CD14-positive monocyte (primary cell): ENCODE data around the gene SYNM. TPM values are rescaled to one million over a fixed set of nuclear protein-coding genes. Genes with fewer than 3 reads are reported as not detected.

ENCODE experiments used
- DNase-seq, 3 donors: peaks; one replicate each; pipeline ENCODE4 v3.0.0-alpha.2; 2011 to 2022
- H2AFZ ChIP-seq: 2 replicates; pipeline ENCODE4 v1.6.0; 2012; ENCODE audit warnings: mild to moderate bottlenecking, low read depth, low read length, inconsistent platforms; ENCODE audit not compliant: insufficient read depth, poor library complexity, severe bottlenecking
- H3K27ac ChIP-seq, 2 donors: 1 replicate in 1 of 2; 2 replicates in 1 of 2; pipeline ENCODE4 v1.5.1; 2012 to 2013; ENCODE audit warnings: low read length in 2 of 2, control low read depth in 1 of 2, inconsistent platforms in 1 of 2, low read depth in 1 of 2, mild to moderate bottlenecking in 1 of 2
- H3K27me3 ChIP-seq, 2 donors: one replicate each; pipeline versions ENCODE4 v1.6.0 to v1.6.1; 2011 to 2013; ENCODE audit warnings: low read length in 2 of 2; ENCODE audit not compliant: control insufficient read depth in 2 of 2, insufficient read depth in 2 of 2
- H3K36me3 ChIP-seq, 2 donors: replicated peaks in 1 of 2; 1 replicate in 1 of 2; 2 replicates in 1 of 2; pipeline versions ENCODE4 v1.5.1 to v1.6.1; 2012 to 2013; ENCODE audit warnings: low read length in 2 of 2, control low read depth in 1 of 2, inconsistent platforms in 1 of 2, mild to moderate bottlenecking in 1 of 2; ENCODE audit not compliant: insufficient read depth in 2 of 2, control insufficient read depth in 1 of 2
- H3K4me1 ChIP-seq, 2 donors: 1 replicate in 1 of 2; 2 replicates in 1 of 2; pipeline versions ENCODE4 v1.5.1 to v1.6.1; 2012 to 2013; ENCODE audit warnings: low read length in 2 of 2, control low read depth in 1 of 2, inconsistent platforms in 1 of 2, mild to moderate bottlenecking in 1 of 2, moderate library complexity in 1 of 2; ENCODE audit not compliant: insufficient read depth in 2 of 2, control insufficient read depth in 1 of 2
- H3K4me2 ChIP-seq: replicated peaks from 2 replicates; pipeline ENCODE3; 2012; ENCODE audit warnings: low read length, moderate library complexity, mild to moderate bottlenecking; ENCODE audit not compliant: poor library complexity, severe bottlenecking; ENCODE audit errors: extremely low read depth
- H3K4me3 ChIP-seq, 3 experiments: fragments of 200-600 bp in 1 of 3; sonication (generic) in 1 of 3; replicated peaks in 1 of 3; 1 replicate in 2 of 3; 2 replicates in 1 of 3; pipeline ENCODE4 v1.5.1; 2011 to 2013; ENCODE audit warnings: low read length in 3 of 3, mild to moderate bottlenecking in 3 of 3, control low read depth in 2 of 3, low read depth in 2 of 3, inconsistent platforms in 1 of 3, moderate library complexity in 1 of 3
- H3K79me2 ChIP-seq: 2 replicates; pipeline ENCODE4 v1.6.0; 2012; ENCODE audit warnings: mild to moderate bottlenecking, control low read depth, inconsistent platforms, low read length, moderate library complexity; ENCODE audit not compliant: insufficient read depth
- H3K9ac ChIP-seq: 2 replicates; pipeline ENCODE4 v1.6.0; 2017; ENCODE audit warnings: low read length, mild to moderate bottlenecking; ENCODE audit not compliant: insufficient read depth, poor library complexity, severe bottlenecking
- H3K9me3 ChIP-seq, 2 donors: replicated peaks in 1 of 2; 1 replicate in 1 of 2; 2 replicates in 1 of 2; pipeline versions ENCODE4 v1.5.1 to v1.6.1; 2012 to 2013; ENCODE audit warnings: low read length in 2 of 2, control low read depth in 1 of 2; ENCODE audit not compliant: control insufficient read depth in 1 of 2, insufficient read depth in 1 of 2
- H4K20me1 ChIP-seq: 2 replicates; pipeline ENCODE4 v1.6.0; 2012; ENCODE audit warnings: mild to moderate bottlenecking, low read length, control low read depth, moderate library complexity; ENCODE audit not compliant: insufficient read depth
- H3K27ac Mint-ChIP-seq, 7 donors: one replicate each; pipeline ENCODE4 v1.8.0; 2020; ENCODE audit warnings: mild to moderate bottlenecking in 7 of 7, mixed read lengths in 7 of 7, moderate library complexity in 6 of 7, inconsistent platforms in 2 of 7
- H3K27me3 Mint-ChIP-seq, 3 donors: one replicate each; pipeline ENCODE4 v1.8.0; 2021 to 2022; ENCODE audit warnings: low read depth in 3 of 3, mild to moderate bottlenecking in 3 of 3, mixed read lengths in 3 of 3, moderate library complexity in 3 of 3, inconsistent platforms in 1 of 3
- H3K36me3 Mint-ChIP-seq, 2 donors: one replicate each; pipeline ENCODE4 v1.8.0; 2020; ENCODE audit warnings: mixed read lengths in 2 of 2, inconsistent platforms in 1 of 2, mild to moderate bottlenecking in 1 of 2
- H3K4me1 Mint-ChIP-seq: one replicate; pipeline ENCODE4 v1.8.0; 2020; ENCODE audit warnings: mild to moderate bottlenecking, mixed read lengths
- H3K4me3 Mint-ChIP-seq, 2 donors: one replicate each; pipeline ENCODE4 v1.8.0; 2020; ENCODE audit warnings: mild to moderate bottlenecking in 2 of 2, mixed read lengths in 2 of 2, moderate library complexity in 1 of 2
- H3K9me3 Mint-ChIP-seq, 7 donors: one replicate each; pipeline ENCODE4 v1.8.0; 2020 to 2022; ENCODE audit warnings: mixed read lengths in 7 of 7, mild to moderate bottlenecking in 6 of 7, moderate library complexity in 6 of 7, inconsistent platforms in 2 of 7
- WGBS: methylation state at CpG from one replicate; pipeline ENCODE4 v1.1.5; 2013; ENCODE audit warnings: missing lambda C conversion rate; ENCODE audit not compliant: insufficient coverage; 5-methylcytosine and 5-hydroxymethylcytosine counted together
- intact Hi-C, 2 donors: fragments of 100-400 bp; cut with micrococcal nuclease; formaldehyde crosslinking; loops; one replicate each; pipeline versions ENCODE4 v1.15.0 to v1.15.1; 2023
- polyA plus RNA-seq, 3 donors: library from polyadenylated mRNA; depleted of rRNA in 1 of 3; unstranded in 2 of 3; stranded (reverse) in 1 of 3; fragments of 300-500 nt in 2 of 3; fragments of >200 nt in 1 of 3; fragmentation: Illumina TruSeq in 2 of 3; gene quantifications; 1 replicate in 2 of 3; 2 replicates in 1 of 3; pipeline ENCODE4 v1.2.3, GENCODE V29; 2012 to 2021
- TF ChIP-seq, protein P1 (sequence below): fragments of 200-600 bp; IDR thresholded peaks from one replicate; pipeline ENCODE4 v1.8.0; 2022; ENCODE audit warnings: antibody characterized with exemption, mild to moderate bottlenecking

Gene SYNM
- polyA plus RNA-seq, 3 donors, result 0.04 to 0.05 TPM; not detected in 1

GRCh38 chr15:99122831-99123712 is 18.2 kb downstream of the SYNM start:
- intact Hi-C loops, result no loop called here
- H3K9ac ChIP-seq, result no peak overlapping the region
- H3K27me3 ChIP-seq, result no peaks in the 10 kb centered on the region
- DNase-seq, result no peak
- no peaks in the 10 kb centered on the region for H3K36me3 ChIP-seq
- Mint-ChIP-seq H3K4me1 (peaks cover 13% of the 10 kb centered on the region), H3K36me3 (no peaks in the 10 kb centered on the region), H3K4me3 (peak overlapping the region in 1 of 2 donors; percentile 39), H3K9me3 (peaks cover 0 to 2% (median 0%) of the 10 kb centered on the region in 7 donors), H3K27me3 (peaks cover 1 to 9% (median 8%) of the 10 kb centered on the region in 3 donors), H3K27ac (no peak overlapping the region)
- no peaks in the 10 kb centered on the region for H3K79me2 ChIP-seq
- no peaks in the 10 kb centered on the region for H3K9me3 ChIP-seq
- H2AFZ ChIP-seq, result peak overlapping the region; percentile 49
- no peaks in the 10 kb centered on the region for H4K20me1 ChIP-seq
- H3K4me1 ChIP-seq, result peaks cover 12 to 15% of the 10 kb centered on the region in 2 donors
- TF ChIP-seq, protein P1, sequence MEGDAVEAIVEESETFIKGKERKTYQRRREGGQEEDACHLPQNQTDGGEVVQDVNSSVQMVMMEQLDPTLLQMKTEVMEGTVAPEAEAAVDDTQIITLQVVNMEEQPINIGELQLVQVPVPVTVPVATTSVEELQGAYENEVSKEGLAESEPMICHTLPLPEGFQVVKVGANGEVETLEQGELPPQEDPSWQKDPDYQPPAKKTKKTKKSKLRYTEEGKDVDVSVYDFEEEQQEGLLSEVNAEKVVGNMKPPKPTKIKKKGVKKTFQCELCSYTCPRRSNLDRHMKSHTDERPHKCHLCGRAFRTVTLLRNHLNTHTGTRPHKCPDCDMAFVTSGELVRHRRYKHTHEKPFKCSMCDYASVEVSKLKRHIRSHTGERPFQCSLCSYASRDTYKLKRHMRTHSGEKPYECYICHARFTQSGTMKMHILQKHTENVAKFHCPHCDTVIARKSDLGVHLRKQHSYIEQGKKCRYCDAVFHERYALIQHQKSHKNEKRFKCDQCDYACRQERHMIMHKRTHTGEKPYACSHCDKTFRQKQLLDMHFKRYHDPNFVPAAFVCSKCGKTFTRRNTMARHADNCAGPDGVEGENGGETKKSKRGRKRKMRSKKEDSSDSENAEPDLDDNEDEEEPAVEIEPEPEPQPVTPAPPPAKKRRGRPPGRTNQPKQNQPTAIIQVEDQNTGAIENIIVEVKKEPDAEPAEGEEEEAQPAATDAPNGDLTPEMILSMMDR, result no peak
- WGBS, result 68% methylated on average over 11 of the region's 22 CpGs
- peak overlapping the region in 1 of 3 experiments; percentile 56 for H3K4me3 ChIP-seq
- H3K4me2 ChIP-seq, result peak overlapping the region; percentile 62
- H3K27ac ChIP-seq, result no peak overlapping the region

- peaks cover 20% of the 10 kb centered on the region for H3K4me1 Mint-ChIP-seq
- TF ChIP-seq, protein P1, result no peak
- no peak overlapping the region for H3K27ac ChIP-seq
- H3K9ac ChIP-seq, result no peak overlapping the region
- no peaks in the 10 kb centered on the region for H3K36me3 ChIP-seq
- H3K4me3 Mint-ChIP-seq, result peak overlapping the region in 1 of 2 donors; percentile 81
- H4K20me1 ChIP-seq, result no peaks in the 10 kb centered on the region
- H3K27me3 Mint-ChIP-seq, result peaks cover 1 to 9% (median 8%) of the 10 kb centered on the region in 3 donors
- H3K4me1 ChIP-seq, result peaks cover 17 to 20% of the 10 kb centered on the region in 2 donors
- H3K79me2 ChIP-seq, result no peaks in the 10 kb centered on the region
- peak; percentile 10 to 32 (median 27) for DNase-seq
- WGBS, result 9% methylated on average over 18 of the region's 20 CpGs
- intact Hi-C loops, result no loop called here
- peak overlapping the region in 1 of 3 experiments; percentile 56 for H3K4me3 ChIP-seq
- peaks cover 0 to 2% (median 0%) of the 10 kb centered on the region in 7 donors for H3K9me3 Mint-ChIP-seq
- H3K27ac Mint-ChIP-seq, result no peak overlapping the region
- peak overlapping the region; percentile 62 for H3K4me2 ChIP-seq
- H3K36me3 Mint-ChIP-seq, result no peaks in the 10 kb centered on the region
- peak overlapping the region; percentile 49 for H2AFZ ChIP-seq
- H3K27me3 ChIP-seq, result no peaks in the 10 kb centered on the region
- no peaks in the 10 kb centered on the region for H3K9me3 ChIP-seq
These were observed 19.0 kb downstream of the SYNM start for GRCh38 chr15:99123713-99124451.
